T follicular helper cell (primary cell): ENCODE data around the gene DDX10.

Experiments
- DNase-seq: peaks from one replicate; pipeline ENCODE4 v3.0.0-alpha.2; 2020; ENCODE audit warnings: low read depth

Gene DDX10

DNA sequence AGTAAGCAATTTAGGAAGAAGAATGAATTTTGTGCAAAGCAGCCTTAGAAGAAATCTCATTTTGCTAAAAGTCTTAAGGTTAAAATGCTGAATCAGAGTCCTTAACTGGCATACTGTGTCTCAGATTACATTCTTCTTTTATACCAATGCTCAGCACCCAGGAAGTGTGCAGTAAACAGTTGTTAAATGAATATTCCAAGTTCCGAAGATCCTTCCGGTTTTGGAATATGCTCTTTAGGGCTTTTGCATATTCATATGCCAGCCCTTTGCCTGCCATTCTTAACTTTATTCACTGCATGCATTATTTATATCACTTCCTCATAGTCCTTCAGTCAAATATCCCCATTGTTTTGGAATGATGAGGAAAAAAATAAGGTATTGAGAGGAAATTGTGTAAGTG lies 242.0 kb downstream of the DDX10 start:
- no peak for DNase-seq

DNA sequence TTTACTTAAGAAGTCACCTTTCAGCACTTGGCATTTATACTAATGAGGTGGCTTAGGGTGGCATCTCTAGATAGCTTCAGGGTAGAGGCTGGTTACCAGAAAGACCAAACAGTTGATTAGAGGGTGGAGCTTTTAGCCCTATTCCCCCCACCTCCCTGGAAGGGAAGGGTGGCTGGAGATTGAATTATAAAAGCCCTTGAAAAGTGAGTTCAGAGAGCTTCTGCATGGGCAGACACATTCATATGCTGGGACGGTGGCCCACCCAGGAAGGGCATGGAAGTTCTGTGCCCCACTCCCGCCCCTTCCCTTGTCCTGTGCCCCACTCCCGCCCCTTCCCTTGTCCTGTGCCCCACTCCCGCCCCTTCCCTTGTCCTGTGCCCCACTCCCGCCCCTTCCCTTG lies 244.2 kb downstream of the DDX10 start:
- no peak for DNase-seq

DNA sequence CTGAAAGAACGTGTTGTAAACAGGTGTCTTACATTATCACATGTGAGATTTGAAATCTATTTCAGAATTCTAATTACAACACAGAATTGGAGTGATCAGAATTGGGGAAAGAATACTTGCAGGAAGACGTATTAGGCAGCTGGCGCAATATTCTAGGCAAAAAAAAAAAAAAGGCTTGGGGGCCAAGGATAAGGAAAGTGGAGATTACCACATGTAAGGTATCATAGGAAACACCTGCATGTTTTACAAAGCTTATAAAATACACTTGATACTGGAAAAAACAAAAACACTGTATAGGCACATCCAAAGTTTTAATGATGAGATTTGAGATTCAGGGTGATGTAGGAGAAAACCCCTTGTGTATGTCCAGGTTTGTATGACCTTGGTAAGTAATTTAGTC lies 245.1 kb downstream of the DDX10 start:
- DNase-seq: no peak

DNA sequence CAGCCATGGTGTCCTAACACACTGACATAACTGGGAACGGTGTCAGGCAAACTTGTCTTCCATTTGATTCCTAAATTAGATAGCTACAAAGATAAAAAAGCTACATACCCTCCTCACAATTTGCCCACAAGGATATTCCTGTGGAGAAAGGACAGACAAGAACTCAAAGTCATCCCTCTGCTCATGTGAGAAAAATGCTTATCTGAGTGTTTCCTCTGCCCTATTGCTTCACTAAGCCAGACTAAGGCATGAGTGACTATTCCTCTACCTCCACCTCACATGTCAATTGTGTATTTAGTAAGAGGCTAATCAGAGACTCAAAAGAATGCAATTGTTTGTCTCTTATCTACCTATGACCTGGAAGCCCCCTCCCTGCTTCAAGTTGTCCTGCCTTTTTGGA lies 247.7 kb downstream of the DDX10 start:
- DNase-seq: no peak

DNA sequence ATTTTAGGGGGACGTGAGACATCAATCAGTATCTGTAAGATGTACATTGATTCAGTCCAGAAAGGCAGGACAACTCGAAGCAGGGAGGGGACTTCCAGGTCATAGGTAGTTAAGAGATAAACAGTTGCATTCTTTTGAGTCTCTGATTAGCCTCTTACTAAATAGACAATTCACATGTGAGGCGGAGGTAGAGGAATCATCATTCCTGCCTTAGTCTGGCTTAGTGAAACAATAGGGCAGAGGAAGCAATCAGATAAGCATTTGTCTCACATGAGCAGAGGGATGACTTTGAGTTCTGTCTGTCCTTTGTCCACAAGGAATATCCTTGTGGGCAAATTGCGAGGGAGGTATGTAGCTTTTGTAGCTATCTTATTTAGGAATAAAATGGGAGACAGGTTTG lies 248.3 kb downstream of the DDX10 start:
- DNase-seq: no peak

DNA sequence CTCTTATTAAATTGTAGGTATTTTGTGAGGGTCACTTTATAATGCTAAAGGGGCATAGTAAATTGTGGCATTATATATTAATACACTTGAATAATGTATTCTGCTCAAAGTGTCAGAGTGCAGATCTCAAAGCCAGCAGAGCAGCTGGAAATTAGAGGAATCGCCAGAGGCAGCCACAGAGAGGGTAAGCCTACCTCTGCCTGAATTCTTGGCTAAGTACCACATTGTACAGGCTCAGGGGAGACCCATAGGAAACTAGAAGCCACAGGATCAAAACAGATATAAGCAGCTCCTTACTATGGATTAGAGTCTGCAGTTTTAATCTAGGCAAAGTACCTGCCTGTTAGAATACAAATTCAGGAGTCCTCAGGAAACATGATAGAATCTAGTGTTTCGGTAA lies 249.3 kb downstream of the DDX10 start:
- no peak for DNase-seq

DNA sequence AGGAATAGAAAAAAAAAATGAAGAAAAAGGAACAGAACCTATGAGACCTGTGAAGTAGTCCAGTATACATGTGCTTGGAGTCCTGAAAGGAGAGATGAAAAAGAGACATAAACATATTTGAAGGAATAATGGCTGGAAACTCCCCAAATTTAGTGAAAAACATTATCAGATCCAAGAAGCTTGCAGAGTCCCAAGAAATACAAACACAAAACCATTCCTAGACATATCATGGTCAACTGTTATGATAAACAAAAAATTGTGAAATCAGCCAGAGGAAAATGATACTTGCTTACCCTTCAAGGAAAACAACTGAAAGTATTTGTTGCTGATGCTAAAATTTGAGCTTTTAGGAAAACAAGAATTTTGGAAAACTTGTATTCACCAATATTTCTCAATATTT lies 250.1 kb downstream of the DDX10 start:
- DNase-seq: no peak

DNA sequence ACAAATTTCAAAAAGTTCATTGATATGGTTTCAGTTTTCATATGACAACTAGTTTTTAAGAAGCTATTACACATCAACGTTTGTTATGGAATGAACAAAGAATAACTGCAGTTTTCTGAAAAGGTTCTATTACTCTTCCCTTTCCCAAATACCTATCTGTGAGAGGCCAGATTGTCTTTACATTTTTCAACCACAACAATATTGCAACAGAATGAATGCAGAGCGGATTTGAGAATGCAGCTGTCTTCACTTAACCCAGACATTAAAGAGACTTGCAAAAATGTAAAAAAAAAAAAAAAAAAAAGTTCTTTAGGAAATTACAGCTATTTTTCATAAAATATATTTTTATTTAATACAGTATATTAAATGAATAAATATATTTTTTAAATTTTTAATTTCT lies 250.8 kb downstream of the DDX10 start:
- DNase-seq: no peak

DNA sequence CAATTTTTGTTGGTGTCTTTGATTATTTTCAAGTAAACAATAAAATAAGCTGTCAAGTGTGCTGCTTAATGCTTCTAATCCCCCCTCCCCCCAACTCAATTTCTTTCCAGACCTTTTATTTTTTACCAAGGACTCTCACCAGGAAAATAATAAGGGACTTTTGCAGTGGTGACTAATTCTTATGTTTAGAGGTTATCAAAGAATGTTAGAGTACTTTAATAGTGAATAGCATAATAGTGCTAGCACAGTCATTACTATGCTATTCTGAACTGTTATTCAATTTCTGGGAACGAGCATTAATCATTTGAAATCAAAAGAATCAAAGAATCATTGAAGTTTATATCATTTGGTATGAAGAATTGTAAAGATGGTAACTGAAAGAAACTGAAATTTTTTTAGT lies 251.4 kb downstream of the DDX10 start:
- no peak for DNase-seq

DNA sequence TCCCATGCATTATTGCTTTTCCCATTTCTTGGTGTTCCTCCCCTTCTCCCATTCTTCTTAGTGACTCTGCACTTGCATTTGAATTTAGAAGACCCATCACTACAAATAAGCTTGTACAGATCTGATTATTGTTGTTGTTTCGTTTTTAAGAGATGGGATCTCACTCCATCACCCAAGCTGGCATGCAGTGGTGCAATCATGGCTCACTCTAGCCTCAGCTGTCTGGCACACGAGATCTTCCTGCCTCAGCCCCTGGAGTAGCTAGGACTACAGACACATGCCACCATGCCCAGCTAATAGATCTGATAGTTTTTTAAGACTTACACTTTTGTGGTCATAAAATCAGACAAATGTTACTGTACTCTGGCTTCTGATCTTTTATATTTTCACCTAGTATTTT lies 252.1 kb downstream of the DDX10 start:
- no peak for DNase-seq

DNA sequence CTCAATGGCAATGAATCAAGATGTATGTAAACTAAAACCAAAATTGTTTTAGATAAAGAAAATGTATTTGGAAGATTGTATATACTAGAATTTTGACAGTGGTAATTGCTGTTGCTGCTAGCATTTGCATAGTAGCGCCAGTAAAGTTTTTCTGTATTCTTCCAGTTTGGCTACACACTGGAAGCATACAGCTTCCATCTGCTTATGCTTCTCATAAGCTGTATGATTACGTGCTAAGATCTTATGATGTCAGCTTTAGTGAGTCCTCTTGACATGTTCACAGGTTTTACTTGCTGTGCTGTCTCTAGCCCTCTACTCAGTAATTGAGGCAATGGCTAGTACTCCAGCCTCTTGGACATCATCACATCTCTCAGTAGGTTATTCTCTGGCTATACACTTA lies 256.3 kb downstream of the DDX10 start:
- DNase-seq: no peak

DNA sequence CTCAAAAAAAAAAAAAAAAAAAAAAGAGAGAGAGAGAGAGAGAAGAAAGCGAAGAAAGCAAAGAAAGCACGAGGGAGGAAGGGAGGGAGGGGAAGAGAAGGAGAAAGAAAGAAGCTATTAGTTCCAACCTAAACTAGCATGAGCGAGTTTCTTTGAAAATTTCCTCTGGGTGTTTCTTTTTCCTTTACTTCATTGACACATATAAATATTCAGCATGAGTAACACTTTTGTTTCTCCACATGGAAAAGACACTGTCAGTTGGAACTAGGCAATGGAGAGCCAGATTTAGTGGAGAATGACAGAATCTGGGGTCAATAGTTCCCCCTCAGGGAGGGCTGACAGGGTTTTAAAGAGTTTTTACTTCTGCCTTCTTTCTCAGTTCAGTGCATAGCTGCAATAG lies 257.4 kb downstream of the DDX10 start:
- DNase-seq: no peak

DNA sequence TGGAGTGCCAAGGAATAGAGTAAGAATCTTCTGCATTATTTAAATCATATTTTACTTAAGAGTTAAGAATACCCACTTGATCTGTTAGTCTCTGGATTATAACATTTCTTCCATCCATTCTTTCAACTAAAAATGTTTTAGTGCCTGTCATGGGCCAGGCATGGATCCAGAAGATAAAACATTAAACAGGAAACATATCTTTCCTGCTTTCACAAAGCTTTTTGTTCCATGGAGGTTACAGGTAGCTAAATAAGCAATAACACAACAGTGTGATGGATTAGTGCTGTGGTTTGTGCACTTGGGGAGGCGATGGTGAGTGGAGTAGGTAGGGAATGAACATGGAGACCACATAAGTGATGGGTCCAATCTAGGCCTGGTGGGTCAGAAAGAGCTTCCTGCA lies 258.5 kb downstream of the DDX10 start:
- DNase-seq: no peak

DNA sequence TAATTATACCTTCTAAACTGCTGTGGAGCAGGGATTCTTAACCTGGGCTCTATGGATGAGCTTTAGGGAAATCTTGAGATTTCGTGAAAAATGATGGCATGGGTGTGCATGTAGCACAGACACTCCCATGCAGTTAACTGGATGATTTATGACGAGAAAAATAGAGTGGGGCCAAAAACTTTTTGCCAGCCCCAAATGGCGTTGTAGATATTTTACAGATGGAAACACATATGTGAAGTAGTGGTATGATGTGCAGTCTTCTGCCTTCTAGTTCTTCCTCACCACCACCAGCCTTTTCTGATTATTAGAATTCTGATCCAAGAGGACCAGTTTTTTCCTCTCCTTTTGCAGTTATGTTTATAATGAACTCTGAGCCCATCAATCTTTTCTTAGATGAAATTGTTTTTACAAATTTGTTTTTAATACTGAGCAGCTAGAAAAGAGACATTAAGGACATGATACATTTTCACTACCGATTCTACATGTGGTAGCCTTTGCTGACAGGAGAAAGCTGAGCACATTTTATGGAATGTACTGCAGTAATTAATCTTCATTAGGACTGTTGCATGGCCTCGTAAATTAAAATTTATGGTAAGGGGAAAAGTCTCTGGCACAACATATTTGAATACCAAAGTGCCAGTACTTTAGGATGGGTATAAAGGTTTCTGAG lies 261.4 kb downstream of the DDX10 start:
- DNase-seq: no peak

DNA sequence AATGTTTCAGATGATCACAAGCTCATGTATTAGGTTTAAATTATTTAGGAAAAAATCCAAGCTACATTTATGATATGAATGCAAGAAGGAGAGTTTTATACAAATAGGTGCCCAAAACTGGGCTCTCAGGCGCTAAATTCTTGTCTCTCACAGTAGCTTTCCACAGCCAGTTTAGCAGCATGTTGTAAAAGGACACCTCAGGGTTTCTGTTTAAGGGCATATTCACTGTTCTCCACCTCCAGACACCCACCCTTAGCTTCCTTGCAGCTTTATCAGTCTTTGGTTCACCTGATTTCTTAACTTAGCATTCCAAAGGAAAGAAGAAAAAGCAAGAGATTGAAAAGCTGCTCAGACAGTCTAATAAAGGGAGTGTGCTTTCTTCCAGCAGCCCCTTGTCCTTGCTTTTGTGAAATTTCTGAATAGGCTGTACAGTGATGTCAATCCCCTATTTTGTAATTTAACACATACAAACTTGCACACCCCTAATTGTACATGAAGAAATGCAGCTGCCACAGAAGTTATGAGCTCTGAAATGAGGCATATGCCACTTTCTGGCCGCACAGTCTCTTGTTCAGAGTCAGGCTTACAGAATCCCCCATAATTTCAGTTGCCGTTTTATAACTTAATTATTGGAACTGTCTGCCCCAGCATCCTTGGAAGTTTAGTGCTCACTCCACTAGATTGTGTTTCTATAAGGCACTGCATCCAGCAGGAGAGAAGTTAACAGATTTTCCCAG lies 262.1 kb downstream of the DDX10 start:
- no peak for DNase-seq

DNA sequence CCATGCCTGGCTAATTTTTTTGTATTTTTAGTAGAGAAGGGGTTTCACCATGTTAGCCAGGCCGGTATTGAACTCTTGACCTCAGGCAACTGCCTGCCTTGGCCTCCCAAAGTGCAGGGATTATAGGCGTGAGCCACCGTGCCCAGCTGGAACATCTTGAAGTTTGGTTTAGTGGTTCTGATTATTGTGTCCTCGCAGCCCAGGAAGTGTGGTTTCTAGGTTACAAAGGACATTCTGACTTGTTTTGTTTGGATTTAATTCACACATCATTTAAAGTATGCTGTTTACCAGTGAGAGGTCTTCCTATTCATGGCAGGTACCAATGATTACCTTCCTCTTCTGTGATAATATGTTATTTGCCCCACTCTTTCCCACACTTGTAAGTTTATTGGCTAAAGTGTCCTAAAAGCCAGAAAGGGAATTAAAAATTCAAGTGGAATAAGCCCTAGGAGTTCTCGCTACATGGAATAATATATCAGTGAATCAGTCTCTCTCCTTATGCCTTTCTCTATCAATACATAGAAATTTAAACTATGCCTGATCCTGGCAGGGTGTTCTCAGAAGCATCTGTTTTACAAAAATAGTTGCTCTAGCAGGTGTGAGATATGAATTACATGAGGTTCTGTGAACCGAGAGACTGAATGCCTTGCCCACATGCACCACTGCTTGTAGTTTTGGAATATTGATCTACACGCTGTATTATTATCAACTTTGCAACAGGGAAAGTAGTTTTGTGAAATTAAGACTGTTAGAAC lies 263.1 kb downstream of the DDX10 start:
- DNase-seq: no peak

DNA sequence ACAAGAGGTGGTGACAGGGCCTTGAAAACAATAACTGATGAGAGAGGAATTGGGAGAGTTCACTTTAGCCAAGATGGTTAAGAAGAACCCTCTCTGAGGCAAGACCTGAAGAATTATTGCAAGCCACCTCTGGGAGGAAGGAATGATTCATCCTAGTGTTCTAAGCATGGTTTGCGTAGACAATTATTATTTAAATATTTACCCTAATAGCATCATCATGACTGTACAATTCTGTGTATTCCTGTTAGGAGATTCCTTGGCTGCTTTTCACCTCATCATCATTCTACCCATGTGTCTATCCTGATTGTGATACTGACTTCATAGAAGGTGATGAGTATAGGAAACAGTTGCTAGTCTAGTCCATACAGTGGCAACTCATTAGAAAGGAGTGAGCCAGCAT lies 264.4 kb downstream of the DDX10 start:
- DNase-seq: no peak

DNA sequence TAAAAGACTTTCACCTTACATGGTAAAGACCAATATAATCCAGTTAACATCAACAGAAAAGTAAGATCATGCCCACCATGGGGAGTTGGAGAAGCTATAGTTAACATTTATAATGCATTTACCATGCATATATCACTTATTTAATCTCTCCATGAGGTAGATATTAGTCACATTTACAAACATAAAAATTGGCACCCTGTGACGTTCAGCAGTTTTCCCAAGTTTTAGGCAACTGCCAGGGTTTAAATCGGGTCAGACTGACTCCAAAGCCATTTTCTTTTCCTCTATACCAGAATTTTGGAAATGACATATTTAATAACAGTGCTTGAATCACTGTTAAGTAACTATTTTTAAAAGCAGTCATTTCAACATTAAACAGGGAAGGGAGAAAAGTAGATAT lies 266.3 kb downstream of the DDX10 start:
- no peak for DNase-seq

DNA sequence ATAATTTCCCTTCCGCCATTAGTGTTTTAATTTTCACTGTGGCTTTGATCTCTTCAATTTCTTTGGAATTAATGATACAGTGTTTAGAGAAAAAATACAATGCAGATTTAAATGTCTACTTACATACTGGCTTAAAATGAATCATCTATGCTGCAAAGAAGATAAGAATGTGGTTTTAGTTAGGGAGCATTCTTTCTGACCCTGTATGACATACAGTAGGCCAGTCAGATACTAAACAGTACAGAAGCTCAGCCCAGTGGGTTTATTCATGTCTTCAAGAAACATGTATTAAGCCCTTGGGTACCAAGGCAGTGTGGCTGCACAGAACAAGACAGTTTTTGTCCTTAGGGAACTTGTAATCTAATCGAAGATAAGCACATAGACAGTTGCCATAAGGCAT lies 268.8 kb downstream of the DDX10 start:
- DNase-seq: no peak

DNA sequence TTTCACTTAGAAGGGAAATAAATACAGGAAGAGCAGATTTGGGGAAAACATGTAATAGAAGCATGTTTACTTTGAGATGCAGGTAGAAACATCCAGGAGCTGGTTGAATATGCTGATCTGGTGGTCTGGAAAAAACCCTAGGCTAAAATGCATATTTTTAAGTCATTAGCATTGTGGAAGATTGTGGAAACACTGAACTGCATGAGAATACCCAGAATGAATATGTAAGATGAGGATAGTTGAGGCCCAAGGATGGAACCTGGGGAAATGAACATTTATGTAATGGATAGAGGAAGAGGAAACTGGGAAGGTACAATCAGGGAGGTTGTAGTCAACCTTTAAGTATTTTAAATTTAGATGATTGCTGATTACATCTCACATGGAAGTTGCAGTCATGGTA lies 269.4 kb downstream of the DDX10 start:
- DNase-seq: no peak

DNA sequence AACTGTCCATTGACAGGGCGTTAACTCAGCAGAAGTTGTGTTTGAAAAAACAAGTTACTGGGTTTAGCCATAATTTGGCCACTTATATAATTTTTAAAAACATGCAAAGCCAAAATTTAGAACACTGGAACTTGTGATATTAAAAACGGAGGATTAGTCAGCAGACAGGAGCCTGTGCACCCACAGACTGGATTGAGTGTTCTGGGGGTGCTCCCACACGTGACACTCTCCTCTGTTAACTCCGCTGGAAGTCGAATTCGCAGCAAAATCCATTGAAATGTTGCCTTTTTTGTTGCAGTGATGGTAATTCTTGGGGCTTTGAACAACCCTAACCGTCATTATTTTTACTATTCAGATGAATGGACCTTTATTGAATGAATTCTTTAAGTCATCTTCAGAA lies 269.8 kb downstream of the DDX10 start:
- no peak for DNase-seq

DNA sequence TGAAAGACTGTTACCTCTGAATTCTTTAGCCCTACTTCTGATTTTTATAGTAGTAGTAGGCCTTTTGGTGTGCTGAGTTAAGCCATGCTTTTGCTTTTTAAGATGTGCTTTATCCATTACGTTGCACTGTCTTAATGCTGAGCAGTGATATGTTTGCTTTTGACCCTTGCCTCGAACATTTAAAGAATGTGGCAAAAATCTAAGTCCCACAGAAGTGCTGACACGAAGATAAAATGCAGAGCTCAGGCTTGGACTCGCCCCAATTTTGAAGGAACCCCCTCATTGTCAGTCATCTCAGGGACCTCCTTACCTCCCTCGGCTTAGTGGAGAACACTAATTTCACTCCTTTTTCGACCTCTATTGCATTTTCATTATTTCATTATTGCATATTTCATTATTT lies 272.9 kb downstream of the DDX10 start:
- no peak for DNase-seq

DNA sequence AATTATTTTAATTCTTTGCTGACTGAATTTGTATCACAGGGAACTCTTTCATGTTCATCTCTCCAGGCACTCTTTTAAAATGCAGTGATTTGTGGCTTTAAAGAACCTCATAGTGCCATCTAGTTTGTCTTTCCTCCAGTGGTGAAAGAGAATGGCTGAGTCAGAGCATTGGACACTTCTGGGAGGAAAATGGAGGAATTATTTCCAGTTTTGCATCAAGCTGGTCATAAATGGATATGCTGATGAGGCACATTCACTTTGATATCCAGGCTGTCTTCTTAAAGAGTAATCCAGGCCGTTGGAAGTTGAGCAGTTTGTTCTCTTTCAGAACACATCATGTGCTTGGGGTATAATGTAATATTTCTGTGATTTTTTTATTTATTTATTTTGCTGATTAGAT lies 273.7 kb downstream of the DDX10 start:
- no peak for DNase-seq
